BJ (cell line): ENCODE data around the gene RABGAP1L. TPM values are rescaled to one million over a fixed set of nuclear protein-coding genes. Genes with fewer than 3 reads are reported as not detected.
A peak's percentile ranks its signal among the peaks of the same experiment; 100 is the strongest.

Source experiments
- CTCF ChIA-PET: fragments of 350-600 bp; formaldehyde crosslinking; extraction: SDS; loops from one replicate; lab custom pipeline; 2021; ENCODE audit warnings: antibody characterized with exemption, inconsistent platforms; lab: Yijun Ruan, JAX
- POLR2A ChIA-PET: fragments of 300-600 bp; sonication (Branson Sonifier 250); formaldehyde crosslinking; extraction: SDS; loops from one replicate; lab custom pipeline; 2021; ENCODE audit warnings: antibody characterized with exemption; lab: Charles Lee
- DNase-seq: peaks from one replicate; pipeline ENCODE4 v3.0.0-alpha.2; 2011; ENCODE audit warnings: low read depth
- H3K27me3 ChIP-seq: 2 replicates; pipeline ENCODE4 v1.6.0; 2011; ENCODE audit warnings: low read length; ENCODE audit not compliant: control insufficient read depth, insufficient read depth
- H3K36me3 ChIP-seq: 2 replicates; pipeline ENCODE4 v1.5.1; 2011; ENCODE audit warnings: low read length; ENCODE audit not compliant: control insufficient read depth, insufficient read depth
- H3K4me3 ChIP-seq: 2 replicates; pipeline ENCODE4 v1.5.1; 2011; ENCODE audit warnings: low read depth, mild to moderate bottlenecking, control low read depth, low read length
- polyA plus RNA-seq: library from polyadenylated mRNA; depleted of rRNA; stranded (reverse); fragments of >200 nt; gene quantifications from 2 replicates; pipeline ENCODE4 v1.2.3, GENCODE V29; 2011
- TF ChIP-seq, protein P1 (sequence below): IDR thresholded peaks from 2 replicates; pipeline ENCODE4 v1.5.1; 2011; ENCODE audit warnings: low read depth, mild to moderate bottlenecking, control low read depth, inconsistent platforms, low read length, moderate library complexity; ENCODE audit not compliant: insufficient read depth

RABGAP1L gene
- polyA plus RNA-seq, 1 experiment: 15.9 TPM

DNA sequence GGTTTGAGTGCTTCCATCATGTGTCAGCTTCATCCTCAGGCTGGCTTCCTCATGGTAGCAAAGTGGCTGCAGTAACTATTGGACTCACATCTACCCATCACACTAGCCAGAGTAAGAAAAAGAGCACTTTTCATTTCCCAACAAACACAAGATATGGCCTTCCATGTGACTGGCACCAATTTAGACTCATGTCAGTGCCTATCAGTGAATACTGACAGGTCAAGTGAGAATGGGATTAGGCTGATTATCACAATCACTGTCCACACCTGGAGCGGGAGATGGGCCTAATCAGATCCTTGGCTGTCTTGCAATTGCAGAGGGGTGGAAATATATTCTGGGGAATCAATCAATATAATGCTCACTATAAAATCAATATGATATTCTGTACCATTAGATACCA, 2.9 kb upstream of the RABGAP1L start:
- ChIA-PET POLR2A (no interaction called here), CTCF (no interaction called here)
- TF ChIP-seq, protein P1, sequence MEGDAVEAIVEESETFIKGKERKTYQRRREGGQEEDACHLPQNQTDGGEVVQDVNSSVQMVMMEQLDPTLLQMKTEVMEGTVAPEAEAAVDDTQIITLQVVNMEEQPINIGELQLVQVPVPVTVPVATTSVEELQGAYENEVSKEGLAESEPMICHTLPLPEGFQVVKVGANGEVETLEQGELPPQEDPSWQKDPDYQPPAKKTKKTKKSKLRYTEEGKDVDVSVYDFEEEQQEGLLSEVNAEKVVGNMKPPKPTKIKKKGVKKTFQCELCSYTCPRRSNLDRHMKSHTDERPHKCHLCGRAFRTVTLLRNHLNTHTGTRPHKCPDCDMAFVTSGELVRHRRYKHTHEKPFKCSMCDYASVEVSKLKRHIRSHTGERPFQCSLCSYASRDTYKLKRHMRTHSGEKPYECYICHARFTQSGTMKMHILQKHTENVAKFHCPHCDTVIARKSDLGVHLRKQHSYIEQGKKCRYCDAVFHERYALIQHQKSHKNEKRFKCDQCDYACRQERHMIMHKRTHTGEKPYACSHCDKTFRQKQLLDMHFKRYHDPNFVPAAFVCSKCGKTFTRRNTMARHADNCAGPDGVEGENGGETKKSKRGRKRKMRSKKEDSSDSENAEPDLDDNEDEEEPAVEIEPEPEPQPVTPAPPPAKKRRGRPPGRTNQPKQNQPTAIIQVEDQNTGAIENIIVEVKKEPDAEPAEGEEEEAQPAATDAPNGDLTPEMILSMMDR: no peak
- no peak for DNase-seq
- Histone ChIP-seq H3K27me3 (no peaks in the 10 kb centered on the region), H3K4me3 (no peak overlapping the region), H3K36me3 (no peaks in the 10 kb centered on the region)

DNA sequence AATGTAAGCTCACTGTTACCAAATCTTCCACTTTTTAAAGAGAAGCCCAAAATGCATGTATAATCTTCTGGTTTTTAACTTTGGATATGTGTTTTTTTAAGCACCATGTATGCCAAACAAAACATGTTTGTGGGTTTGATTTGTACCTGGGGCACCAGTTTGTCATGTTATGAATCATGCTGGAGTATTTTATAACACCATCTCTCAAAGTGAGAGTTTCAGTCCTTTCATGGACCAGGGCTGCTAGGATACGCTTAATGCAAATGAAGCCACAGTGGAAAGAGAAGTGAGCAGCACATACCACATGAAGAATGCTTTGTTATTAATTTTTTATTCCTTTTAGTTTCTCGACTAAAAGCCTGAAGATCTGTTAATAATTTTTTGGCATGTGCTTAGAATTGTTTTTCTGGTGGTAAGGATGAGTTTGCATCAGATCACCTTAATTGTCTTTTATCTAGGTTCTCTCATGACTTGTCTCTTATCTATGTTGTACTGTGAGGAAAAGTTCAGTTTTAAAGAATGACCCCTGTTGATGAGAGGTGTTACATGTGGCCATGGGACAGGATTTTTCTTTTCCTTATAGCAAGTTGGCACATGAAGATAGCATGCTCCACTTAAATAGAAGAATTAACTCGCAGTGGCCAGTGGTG, 2.0 kb upstream of the RABGAP1L start:
- H3K4me3 ChIP-seq: no peak overlapping the region
- no peak for DNase-seq
- no peaks in the 10 kb centered on the region for H3K36me3 ChIP-seq
- TF ChIP-seq, protein P1: no peak
- H3K27me3 ChIP-seq: no peaks in the 10 kb centered on the region
- ChIA-PET POLR2A (no interaction called here), CTCF (interaction anchor here (0.6 to 1.1 kb wide), 2 partner anchors 18 to 66 kb away, joined by 3 to 4 read pairs; no protein-coding TSS in a partner anchor)

DNA sequence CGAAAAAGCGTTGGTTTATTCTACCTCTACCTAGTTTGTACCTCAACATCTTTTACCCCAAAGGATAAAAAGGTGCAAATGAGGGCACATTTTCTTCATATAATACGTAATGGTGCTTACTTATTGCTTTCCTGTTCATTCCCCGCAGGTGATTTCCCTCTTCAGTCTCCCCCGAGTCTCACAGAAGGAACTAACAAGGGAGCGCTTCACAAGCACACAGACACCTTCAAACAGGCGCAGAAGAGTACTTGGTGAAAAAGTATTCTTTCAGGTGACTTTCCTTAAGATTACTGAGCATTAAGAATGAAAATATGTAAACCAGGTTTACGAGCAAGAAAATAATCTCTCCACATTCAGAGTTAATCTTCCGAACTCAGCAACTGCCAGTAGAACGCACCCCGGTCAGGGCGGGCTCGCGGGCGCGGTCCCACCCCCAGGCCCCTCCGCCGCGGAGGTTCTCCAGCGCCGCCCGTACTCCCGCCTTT, 511 bp upstream of the RABGAP1L start:
- CTCF ChIA-PET: interaction anchor here (1.0 kb wide), 1 partner anchor 24 kb away, joined by 3 read pairs; no protein-coding TSS in a partner anchor
- DNase-seq: no peak

DNA sequence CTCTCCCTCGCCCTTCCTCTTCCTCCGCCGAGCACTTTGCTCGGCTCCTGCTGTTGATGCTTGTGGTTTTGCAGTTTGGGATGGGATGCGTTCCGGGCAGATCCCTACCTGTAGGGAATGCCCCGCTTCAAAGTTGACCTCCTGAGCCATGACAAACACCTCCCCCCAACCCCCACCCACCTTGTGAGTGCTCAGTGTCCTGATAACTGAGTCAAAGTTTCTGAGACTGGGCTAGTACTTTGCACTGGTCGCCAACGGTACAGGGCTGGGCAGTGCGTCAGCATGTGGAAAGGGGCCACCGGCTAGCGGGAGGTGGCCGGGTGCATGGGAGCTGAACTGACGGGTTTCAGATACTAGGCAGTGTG, 771 bp downstream of the RABGAP1L start:
- peak overlapping the region; percentile 83 for H3K4me3 ChIP-seq
- TF ChIP-seq, protein P1: no peak
- DNase-seq: no peak
- POLR2A ChIA-PET: no interaction called here
- no peaks in the 10 kb centered on the region for H3K36me3 ChIP-seq
- H3K27me3 ChIP-seq: no peaks in the 10 kb centered on the region
- CTCF ChIA-PET: no interaction called here

More for the DNA sequence above, 511 bp upstream of the RABGAP1L start:
- POLR2A ChIA-PET: interaction anchor here (0.6 kb wide), 1 partner anchor 291 kb away, joined by 4 read pairs; the partner anchor contains the start of gene ZBTB37
- TF ChIP-seq, protein P1: no peak
- peak overlapping the region; percentile 83 for H3K4me3 ChIP-seq
- no peaks in the 10 kb centered on the region for H3K27me3 ChIP-seq
- H3K36me3 ChIP-seq: no peaks in the 10 kb centered on the region

DNA sequence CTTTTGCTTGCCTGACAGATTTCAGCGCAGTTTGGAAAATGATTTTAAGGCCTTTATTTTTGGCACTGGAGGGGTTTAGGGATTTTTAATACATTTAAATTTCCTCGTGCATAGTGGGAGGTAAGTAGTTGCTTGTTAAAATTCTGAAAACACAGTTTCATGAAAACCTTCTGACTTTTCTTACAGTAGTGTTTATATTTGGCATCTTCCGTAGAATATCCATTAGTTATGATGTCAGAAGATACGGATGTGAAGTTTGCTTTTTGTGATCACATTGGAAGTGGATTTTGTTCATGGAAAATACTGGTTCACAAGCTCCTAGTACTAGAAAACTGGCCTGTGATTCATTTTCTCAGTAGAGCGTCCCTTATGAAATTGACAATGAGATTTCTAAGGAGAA, 1.3 kb downstream of the RABGAP1L start:
- Histone ChIP-seq H3K4me3 (peak overlapping the region; percentile 83), H3K27me3 (no peaks in the 10 kb centered on the region), H3K36me3 (no peaks in the 10 kb centered on the region)
- POLR2A ChIA-PET: no interaction called here
- no peak for DNase-seq
- TF ChIP-seq, protein P1: no peak
- CTCF ChIA-PET: no interaction called here
